Measurements from ENCODE around the gene EDN2. TPM values are rescaled to one million over a fixed set of nuclear protein-coding genes. Genes with fewer than 3 reads are reported as not detected.

EDN2 gene
- total and polyA plus RNA-seq, 2 of the 8 experiments (the other 6 are each of a cell fraction or from before 2014, with no cell fraction given): 0.32 to 0.39 TPM

DNA sequence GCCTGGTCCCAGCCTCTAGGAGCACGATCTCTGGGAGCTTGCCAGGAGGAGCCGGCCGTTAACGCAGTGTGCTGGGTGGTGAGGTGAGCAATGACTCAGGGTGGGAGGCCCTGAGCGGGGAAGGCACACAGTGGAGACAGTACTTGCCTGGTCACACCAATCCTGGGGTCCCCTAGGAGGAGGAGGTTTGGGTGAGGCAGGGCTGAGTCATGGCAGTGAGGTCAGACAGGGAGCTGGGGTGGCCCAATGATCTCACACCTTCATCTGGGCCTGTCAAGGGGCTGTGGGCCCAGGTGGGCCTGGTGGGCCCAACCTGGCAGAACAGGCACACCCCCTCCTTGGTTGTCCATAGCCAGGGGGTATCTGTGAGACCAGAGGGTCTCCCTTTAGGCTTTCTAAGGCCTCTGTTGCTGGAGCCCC, 8.6 kb upstream of the EDN2 start:
- WGBS, 2 experiments (ENCODE audit: extremely low coverage in 1 of 2, insufficient coverage in 1 of 2, insufficient read length in 1 of 2, insufficient replicate concordance in 2 of 2, low coverage in 1 of 2, low lambda C conversion rate in 2 of 2, missing lambda C conversion rate in 1 of 2): 86% methylated on average over 4 of the region's 5 CpGs; no CpG with 5 or more reads in 1 of the 2 experiments
- Histone ChIP-seq H4K20me1 (replicated peaks in 1 of 2; ENCODE audit: control insufficient read depth in 1 of 2, insufficient read depth in 2 of 2, low read length in 2 of 2) (peaks cover 0 to 1% of the 10 kb centered on the region in 2 experiments), H3K14ac (ENCODE audit: insufficient read length) (no peak overlapping the region), H2BK12ac (ENCODE audit: low read depth, low read length) (no peak overlapping the region), H2BK15ac (ENCODE audit: low read length) (no peak overlapping the region), H3K79me1 (ENCODE audit: low read depth, low read length) (no peaks in the 10 kb centered on the region), H4K91ac (replicated peaks; ENCODE audit: insufficient read length, low read length) (no peak overlapping the region), H3K36me3 (ENCODE audit: control insufficient read depth in 2 of 4, insufficient read depth in 4 of 4, low read length in 3 of 4) (no peaks in the 10 kb centered on the region), H4K5ac (ENCODE audit: insufficient read length, low read depth, low read length) (no peak overlapping the region), H3K18ac (ENCODE audit: extremely low read depth, low read length) (no peak overlapping the region), H2AFZ (ENCODE audit: low read length) (no peak overlapping the region), H3K23ac (ENCODE audit: insufficient read length) (no peak overlapping the region), H3K9ac (replicated peaks in 1 of 4; ENCODE audit: extremely low read depth in 1 of 4, low read depth in 3 of 4, low read length in 3 of 4) (no peak overlapping the region), H3K27ac (ENCODE audit: low read depth, low read length) (no peak overlapping the region), H3K56ac (replicated peaks; ENCODE audit: insufficient read length, low read depth, low read length) (no peak overlapping the region), H2BK20ac (ENCODE audit: low read length) (no peak overlapping the region), H3K23me2 (ENCODE audit: low read depth, low read length) (peaks cover 11% of the 10 kb centered on the region; the same call in 1 of the 2 replicates), H2AK5ac (ENCODE audit: low read depth, low read length) (no peak overlapping the region), H4K8ac (ENCODE audit: extremely low read depth, insufficient read depth, low read length) (no peak overlapping the region), H3K4me1 (replicated peaks in 1 of 4; ENCODE audit: control insufficient read depth in 3 of 4, insufficient read depth in 4 of 4, low read length in 3 of 4) (peaks cover 0 to 25% (median 18%) of the 10 kb centered on the region in 4 experiments; a peak in 6 of 7 replicates), H2BK5ac (ENCODE audit: low read depth, low read length) (no peak overlapping the region), H3K4me3 (ENCODE audit: extremely low read depth in 1 of 4, insufficient read depth in 2 of 4, low read depth in 3 of 4, low read length in 4 of 4) (no peak overlapping the region), H2BK120ac (replicated peaks; ENCODE audit: low read depth, low read length) (no peak overlapping the region), H3K27me3 (replicated peaks in 1 of 4; ENCODE audit: control insufficient read depth in 3 of 4, extremely low read depth in 1 of 4, insufficient read depth in 3 of 4, low read length in 3 of 4) (peaks cover 0 to 13% (median 10%) of the 10 kb centered on the region in 4 experiments; a peak in 3 of 7 replicates), H3K79me2 (ENCODE audit: control insufficient read depth in 1 of 2, insufficient read depth in 2 of 2, low read length in 2 of 2) (no peaks in the 10 kb centered on the region), H3K4me2 (ENCODE audit: insufficient read depth in 1 of 2, low read depth in 2 of 2, low read length in 2 of 2) (no peak overlapping the region), H3K9me3 (ENCODE audit: insufficient read depth in 2 of 2, low read depth in 1 of 2, low read length in 1 of 2) (no peaks in the 10 kb centered on the region), H3K4ac (replicated peaks; ENCODE audit: insufficient read length, low read depth, low read length) (no peak overlapping the region)
- DNase-seq (ENCODE audit: low read depth in 1 of 2, low spot score in 2 of 2): no peak
- ChIA-PET CTCF (ENCODE audit: partially characterized antibody) (interaction anchor here (0.9 to 14.9 kb wide), 22 partner anchors 8 to 343 kb away, joined by 3 to 205 read pairs (median 6); partner anchors contain the start of gene EDN2), POLR2A (ENCODE audit: partially characterized antibody) (interaction anchor here (1.7 kb wide), 1 partner anchor 9 kb away, joined by 6 read pairs; the partner anchor contains the start of gene EDN2)
- no peak for TF ChIP-seq HDAC6 (IDR thresholded peaks at IDR 0.05; ENCODE audit: low read depth, low read length)
- TF ChIP-seq KDM1A (IDR thresholded peaks at IDR 0.05; ENCODE audit: borderline replicate concordance, low read length): no peak
- TF ChIP-seq SRF (IDR thresholded peaks at IDR 0.05; ENCODE audit: low read depth, low read length): no peak
- no peak for TF ChIP-seq EP300 (IDR thresholded peaks at IDR 0.05; ENCODE audit: borderline replicate concordance in 1 of 2, low read depth in 2 of 2, low read length in 2 of 2)
- no peak for TF ChIP-seq CBX8 (IDR thresholded peaks at IDR 0.05; ENCODE audit: borderline replicate concordance, low read depth, low read length)
- TF ChIP-seq TBP (IDR thresholded peaks at IDR 0.05; ENCODE audit: low read depth, low read length): no peak
- TF ChIP-seq, protein P1, sequence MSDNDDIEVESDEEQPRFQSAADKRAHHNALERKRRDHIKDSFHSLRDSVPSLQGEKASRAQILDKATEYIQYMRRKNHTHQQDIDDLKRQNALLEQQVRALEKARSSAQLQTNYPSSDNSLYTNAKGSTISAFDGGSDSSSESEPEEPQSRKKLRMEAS (IDR thresholded peaks at IDR 0.05): no peak
- TF ChIP-seq FOSL1 (IDR thresholded peaks at IDR 0.05; ENCODE audit: insufficient read depth, low read depth, low read length): no peak
- FAIRE-seq: no peak
